Activated T-cell treated with anti-CD3 and anti-CD28 coated beads, Interleukin-2, amount 50 U/mL, for 24 hours (primary cell): ENCODE measurements around the gene HEATR3.
A peak's percentile ranks its signal among the peaks of the same experiment; 100 is the strongest.

ENCODE experiments used
- DNase-seq: peaks from one replicate; pipeline ENCODE4 v3.0.0-alpha.2; 2020
- H3K27ac Mint-ChIP-seq: 2 replicates; pipeline ENCODE4 v1.8.0; 2020; ENCODE audit warnings: mild to moderate bottlenecking, mixed read lengths
- H3K27me3 Mint-ChIP-seq: 2 replicates; pipeline ENCODE4 v1.8.0; 2020; ENCODE audit warnings: mixed read lengths
- H3K36me3 Mint-ChIP-seq: 2 replicates; pipeline ENCODE4 v1.8.0; 2020; ENCODE audit warnings: low read depth, mixed read lengths
- H3K4me1 Mint-ChIP-seq: 2 replicates; pipeline ENCODE4 v1.8.0; 2020; ENCODE audit warnings: low read depth, mixed read lengths
- H3K4me3 Mint-ChIP-seq: 2 replicates; pipeline ENCODE4 v1.8.0; 2020; ENCODE audit warnings: mild to moderate bottlenecking, moderate library complexity, mixed read lengths
- H3K9me3 Mint-ChIP-seq: 2 replicates; pipeline ENCODE4 v1.8.0; 2020; ENCODE audit warnings: mixed read lengths

Gene HEATR3

GRCh38 chr16:50038756-50039529 is 26.8 kb upstream of the HEATR3 start:
- H3K27ac Mint-ChIP-seq = no peak overlapping the region

GRCh38 chr16:50040018-50040417 is 25.8 kb upstream of the HEATR3 start:
- no peak for DNase-seq
- no peak overlapping the region for H3K27ac Mint-ChIP-seq
- no peak overlapping the region for H3K4me3 Mint-ChIP-seq
- H3K4me1 Mint-ChIP-seq = peaks cover 9% of the 10 kb centered on the region
- H3K9me3 Mint-ChIP-seq = no peaks in the 10 kb centered on the region
- peaks cover 24% of the 10 kb centered on the region for H3K36me3 Mint-ChIP-seq
- H3K27me3 Mint-ChIP-seq = peaks cover 4% of the 10 kb centered on the region

More at GRCh38 chr16:50038756-50039529, 26.8 kb upstream of the HEATR3 start:
- Mint-ChIP-seq H3K36me3 (peaks cover 34% of the 10 kb centered on the region), H3K4me3 (no peak overlapping the region), H3K27me3 (peaks cover 2% of the 10 kb centered on the region), H3K4me1 (peaks cover 9% of the 10 kb centered on the region), H3K9me3 (no peaks in the 10 kb centered on the region)
- no peak for DNase-seq

GRCh38 chr16:50040710-50041109 is 25.1 kb upstream of the HEATR3 start:
- DNase-seq = no peak
- Mint-ChIP-seq H3K9me3 (no peaks in the 10 kb centered on the region), H3K27me3 (peaks cover 4% of the 10 kb centered on the region), H3K4me1 (peaks cover 7% of the 10 kb centered on the region), H3K27ac (no peak overlapping the region), H3K4me3 (no peak overlapping the region), H3K36me3 (peaks cover 17% of the 10 kb centered on the region)

GRCh38 chr16:50043358-50043757 is 22.4 kb upstream of the HEATR3 start:
- Mint-ChIP-seq H3K4me3 (no peak overlapping the region), H3K36me3 (peaks cover 1% of the 10 kb centered on the region), H3K4me1 (peaks cover 5% of the 10 kb centered on the region), H3K9me3 (no peaks in the 10 kb centered on the region), H3K27me3 (peaks cover 4% of the 10 kb centered on the region), H3K27ac (no peak overlapping the region)
- no peak for DNase-seq

- no peaks in the 10 kb centered on the region for H3K9me3 Mint-ChIP-seq
- H3K27me3 Mint-ChIP-seq = peaks cover 4% of the 10 kb centered on the region
- H3K27ac Mint-ChIP-seq = no peak overlapping the region
- DNase-seq = no peak
- no peaks in the 10 kb centered on the region for H3K36me3 Mint-ChIP-seq
- H3K4me3 Mint-ChIP-seq = no peak overlapping the region
- no peaks in the 10 kb centered on the region for H3K4me1 Mint-ChIP-seq
Observed at GRCh38 chr16:50045412-50045811, 20.4 kb upstream of the HEATR3 start.

GRCh38 chr16:50046853-50047252 is 18.9 kb upstream of the HEATR3 start:
- Mint-ChIP-seq H3K27me3 (peaks cover 8% of the 10 kb centered on the region), H3K4me1 (no peaks in the 10 kb centered on the region), H3K27ac (no peak overlapping the region), H3K36me3 (no peaks in the 10 kb centered on the region), H3K4me3 (no peak overlapping the region), H3K9me3 (no peaks in the 10 kb centered on the region)
- DNase-seq = no peak

GRCh38 chr16:50047864-50048263 is 17.9 kb upstream of the HEATR3 start:
- Mint-ChIP-seq H3K4me1 (no peaks in the 10 kb centered on the region), H3K27ac (no peak overlapping the region), H3K36me3 (no peaks in the 10 kb centered on the region), H3K9me3 (no peaks in the 10 kb centered on the region), H3K4me3 (no peak overlapping the region), H3K27me3 (peaks cover 8% of the 10 kb centered on the region)
- no peak for DNase-seq

- no peak for DNase-seq
- no peaks in the 10 kb centered on the region for H3K4me1 Mint-ChIP-seq
- no peaks in the 10 kb centered on the region for H3K9me3 Mint-ChIP-seq
- no peak overlapping the region for H3K4me3 Mint-ChIP-seq
- H3K27ac Mint-ChIP-seq = no peak overlapping the region
- H3K27me3 Mint-ChIP-seq = peaks cover 5% of the 10 kb centered on the region
- H3K36me3 Mint-ChIP-seq = no peaks in the 10 kb centered on the region
Observed at GRCh38 chr16:50050802-50051201, 15.0 kb upstream of the HEATR3 start.

GRCh38 chr16:50056226-50056625 is 9.5 kb upstream of the HEATR3 start:
- Mint-ChIP-seq H3K4me3 (no peak overlapping the region), H3K27me3 (peaks cover 2% of the 10 kb centered on the region), H3K27ac (no peak overlapping the region), H3K9me3 (peaks cover 4% of the 10 kb centered on the region), H3K36me3 (no peaks in the 10 kb centered on the region), H3K4me1 (no peaks in the 10 kb centered on the region)
- DNase-seq = no peak

GRCh38 chr16:50058091-50058771 is 7.5 kb upstream of the HEATR3 start:
- DNase-seq = no peak
- Mint-ChIP-seq H3K27me3 (peaks cover 2% of the 10 kb centered on the region), H3K36me3 (no peaks in the 10 kb centered on the region)

GRCh38 chr16:50059111-50059510 is 6.7 kb upstream of the HEATR3 start:
- peaks cover 2% of the 10 kb centered on the region for H3K27me3 Mint-ChIP-seq
- no peaks in the 10 kb centered on the region for H3K4me1 Mint-ChIP-seq
- no peak overlapping the region for H3K27ac Mint-ChIP-seq
- H3K9me3 Mint-ChIP-seq = peaks cover 4% of the 10 kb centered on the region
- H3K4me3 Mint-ChIP-seq = no peak overlapping the region
- no peak for DNase-seq
- H3K36me3 Mint-ChIP-seq = no peaks in the 10 kb centered on the region

More at GRCh38 chr16:50058091-50058771, 7.5 kb upstream of the HEATR3 start:
- Mint-ChIP-seq H3K4me1 (no peaks in the 10 kb centered on the region), H3K4me3 (no peak overlapping the region), H3K27ac (no peak overlapping the region), H3K9me3 (peaks cover 4% of the 10 kb centered on the region)

GRCh38 chr16:50059669-50060068 is 6.1 kb upstream of the HEATR3 start:
- Mint-ChIP-seq H3K36me3 (no peaks in the 10 kb centered on the region), H3K4me3 (no peak overlapping the region), H3K27me3 (peaks cover 2% of the 10 kb centered on the region), H3K9me3 (peaks cover 4% of the 10 kb centered on the region), H3K27ac (no peak overlapping the region), H3K4me1 (no peaks in the 10 kb centered on the region)
- no peak for DNase-seq

- peaks cover 3% of the 10 kb centered on the region for H3K9me3 Mint-ChIP-seq
- no peak overlapping the region for H3K27ac Mint-ChIP-seq
- H3K27me3 Mint-ChIP-seq = peaks cover 2% of the 10 kb centered on the region
- no peak overlapping the region for H3K4me3 Mint-ChIP-seq
- DNase-seq = no peak
- H3K36me3 Mint-ChIP-seq = peaks cover 2% of the 10 kb centered on the region
- peaks cover 5% of the 10 kb centered on the region for H3K4me1 Mint-ChIP-seq
Observed at GRCh38 chr16:50061326-50061725, 4.4 kb upstream of the HEATR3 start.

GRCh38 chr16:50065241-50065623 is 538 bp upstream of the HEATR3 start:
- no peaks in the 10 kb centered on the region for H3K27me3 Mint-ChIP-seq
- no peak for DNase-seq
- H3K4me1 Mint-ChIP-seq = peaks cover 38% of the 10 kb centered on the region
- H3K4me3 Mint-ChIP-seq = peak overlapping the region; percentile 88
- no peaks in the 10 kb centered on the region for H3K9me3 Mint-ChIP-seq
- peak overlapping the region; percentile 97 for H3K27ac Mint-ChIP-seq
- H3K36me3 Mint-ChIP-seq = peaks cover 36% of the 10 kb centered on the region
